Measurements from ENCODE around the gene CHML.

Gene CHML

DNA sequence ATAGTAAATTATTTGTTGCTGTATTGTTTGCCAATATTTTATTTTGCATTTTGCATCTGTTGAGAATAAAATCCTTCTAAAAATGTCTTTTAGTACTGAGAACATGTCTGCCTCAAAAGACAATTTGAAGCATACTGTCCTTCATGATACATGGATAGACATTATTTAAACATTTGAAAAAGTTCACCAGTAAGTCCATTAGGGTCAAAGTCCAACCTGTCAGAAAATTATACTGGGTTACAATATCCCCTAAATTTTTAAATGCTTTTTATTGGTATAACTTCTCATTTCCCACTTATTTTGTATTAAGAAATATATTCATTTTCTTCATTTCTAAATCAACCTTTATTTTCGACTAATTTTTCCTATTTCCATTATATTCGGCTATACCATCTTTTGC is 9.3 kb downstream of the CHML start (continued):
- TF ChIP-seq, protein P1, sequence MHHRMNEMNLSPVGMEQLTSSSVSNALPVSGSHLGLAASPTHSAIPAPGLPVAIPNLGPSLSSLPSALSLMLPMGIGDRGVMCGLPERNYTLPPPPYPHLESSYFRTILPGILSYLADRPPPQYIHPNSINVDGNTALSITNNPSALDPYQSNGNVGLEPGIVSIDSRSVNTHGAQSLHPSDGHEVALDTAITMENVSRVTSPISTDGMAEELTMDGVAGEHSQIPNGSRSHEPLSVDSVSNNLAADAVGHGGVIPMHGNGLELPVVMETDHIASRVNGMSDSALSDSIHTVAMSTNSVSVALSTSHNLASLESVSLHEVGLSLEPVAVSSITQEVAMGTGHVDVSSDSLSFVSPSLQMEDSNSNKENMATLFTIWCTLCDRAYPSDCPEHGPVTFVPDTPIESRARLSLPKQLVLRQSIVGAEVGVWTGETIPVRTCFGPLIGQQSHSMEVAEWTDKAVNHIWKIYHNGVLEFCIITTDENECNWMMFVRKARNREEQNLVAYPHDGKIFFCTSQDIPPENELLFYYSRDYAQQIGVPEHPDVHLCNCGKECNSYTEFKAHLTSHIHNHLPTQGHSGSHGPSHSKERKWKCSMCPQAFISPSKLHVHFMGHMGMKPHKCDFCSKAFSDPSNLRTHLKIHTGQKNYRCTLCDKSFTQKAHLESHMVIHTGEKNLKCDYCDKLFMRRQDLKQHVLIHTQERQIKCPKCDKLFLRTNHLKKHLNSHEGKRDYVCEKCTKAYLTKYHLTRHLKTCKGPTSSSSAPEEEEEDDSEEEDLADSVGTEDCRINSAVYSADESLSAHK (tag by site-specific recombination; IDR thresholded peaks at IDR 0.05): no peak
- TF ChIP-seq ZFP37 (tag by site-specific recombination; IDR thresholded peaks at IDR 0.05): no peak
- no peak for TF ChIP-seq KLF7 (tag by site-specific recombination; IDR thresholded peaks at IDR 0.05; ENCODE audit: borderline replicate concordance)
- no peak for TF ChIP-seq ZNF529 (tag by site-specific recombination; IDR thresholded peaks at IDR 0.05; ENCODE audit: insufficient replicate concordance)
- TF ChIP-seq ZNF362 (tag by site-specific recombination; IDR thresholded peaks at IDR 0.05): no peak
- no peak for TF ChIP-seq ZNF776 (tag by site-specific recombination; IDR thresholded peaks at IDR 0.05; ENCODE audit: borderline replicate concordance)
- TF ChIP-seq ZXDB (tag by site-specific recombination; IDR thresholded peaks at IDR 0.05): no peak

GRCh38 chr1:241630476-241630875 is 9.7 kb downstream of the CHML start:
- no peaks in the 10 kb centered on the region for H3K9me3 ChIP-seq (ENCODE audit: control insufficient read depth, insufficient read depth, low read depth, low read length)
- POLR2A ChIA-PET: no interaction called here
- H3K4me3 ChIP-seq (ENCODE audit: low read depth, low read length): no peak overlapping the region
- H3K4me1 ChIP-seq (ENCODE audit: control insufficient read depth, insufficient read depth, low read length): peaks cover 15% of the 10 kb centered on the region
- no peak overlapping the region for H3K27ac ChIP-seq (ENCODE audit: extremely low read depth, low read depth, low read length)
- CTCF ChIA-PET: interaction anchor here (1.2 to 2.1 kb wide), 5 partner anchors 8 to 221 kb away, joined by 3 to 20 read pairs (median 4); partner anchors contain the start of gene EXO1
- TF ChIP-seq ZBTB7A (tag by site-specific recombination; IDR thresholded peaks at IDR 0.05; ENCODE audit: low read depth): no peak
- no peak for TF ChIP-seq SCRT1 (tag by site-specific recombination; IDR thresholded peaks at IDR 0.05; ENCODE audit: borderline replicate concordance)
- peak; percentile 54; the same call in 1 of the 2 replicates for TF ChIP-seq FEZF1 (tag by site-specific recombination; IDR thresholded peaks at IDR 0.05)
- peak; percentile 70 for TF ChIP-seq OSR2 (tag by site-specific recombination; IDR thresholded peaks at IDR 0.05)
- TF ChIP-seq, protein P2, sequence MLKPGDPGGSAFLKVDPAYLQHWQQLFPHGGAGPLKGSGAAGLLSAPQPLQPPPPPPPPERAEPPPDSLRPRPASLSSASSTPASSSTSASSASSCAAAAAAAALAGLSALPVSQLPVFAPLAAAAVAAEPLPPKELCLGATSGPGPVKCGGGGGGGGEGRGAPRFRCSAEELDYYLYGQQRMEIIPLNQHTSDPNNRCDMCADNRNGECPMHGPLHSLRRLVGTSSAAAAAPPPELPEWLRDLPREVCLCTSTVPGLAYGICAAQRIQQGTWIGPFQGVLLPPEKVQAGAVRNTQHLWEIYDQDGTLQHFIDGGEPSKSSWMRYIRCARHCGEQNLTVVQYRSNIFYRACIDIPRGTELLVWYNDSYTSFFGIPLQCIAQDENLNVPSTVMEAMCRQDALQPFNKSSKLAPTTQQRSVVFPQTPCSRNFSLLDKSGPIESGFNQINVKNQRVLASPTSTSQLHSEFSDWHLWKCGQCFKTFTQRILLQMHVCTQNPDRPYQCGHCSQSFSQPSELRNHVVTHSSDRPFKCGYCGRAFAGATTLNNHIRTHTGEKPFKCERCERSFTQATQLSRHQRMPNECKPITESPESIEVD (tag by site-specific recombination; IDR thresholded peaks at IDR 0.05): peak; percentile 66
- TF ChIP-seq ZNF658 (tag by site-specific recombination; IDR thresholded peaks at IDR 0.05): no peak
- TF ChIP-seq ZXDB (tag by site-specific recombination; IDR thresholded peaks at IDR 0.05): peak; percentile 38; the same call in 1 of the 2 replicates
- TF ChIP-seq OVOL3 (tag by site-specific recombination; IDR thresholded peaks at IDR 0.05): 0 out of 2 replicates have a peak, but pooled peaks have one; percentile 16
- TF ChIP-seq ZNF302 (tag by site-specific recombination; IDR thresholded peaks at IDR 0.05; ENCODE audit: low read depth): no peak
- TF ChIP-seq, protein P3, sequence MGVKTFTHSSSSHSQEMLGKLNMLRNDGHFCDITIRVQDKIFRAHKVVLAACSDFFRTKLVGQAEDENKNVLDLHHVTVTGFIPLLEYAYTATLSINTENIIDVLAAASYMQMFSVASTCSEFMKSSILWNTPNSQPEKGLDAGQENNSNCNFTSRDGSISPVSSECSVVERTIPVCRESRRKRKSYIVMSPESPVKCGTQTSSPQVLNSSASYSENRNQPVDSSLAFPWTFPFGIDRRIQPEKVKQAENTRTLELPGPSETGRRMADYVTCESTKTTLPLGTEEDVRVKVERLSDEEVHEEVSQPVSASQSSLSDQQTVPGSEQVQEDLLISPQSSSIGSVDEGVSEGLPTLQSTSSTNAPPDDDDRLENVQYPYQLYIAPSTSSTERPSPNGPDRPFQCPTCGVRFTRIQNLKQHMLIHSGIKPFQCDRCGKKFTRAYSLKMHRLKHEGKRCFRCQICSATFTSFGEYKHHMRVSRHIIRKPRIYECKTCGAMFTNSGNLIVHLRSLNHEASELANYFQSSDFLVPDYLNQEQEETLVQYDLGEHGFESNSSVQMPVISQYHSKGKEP (tag by site-specific recombination; IDR thresholded peaks at IDR 0.05): peak; percentile 32; the same call in 1 of the 2 replicates
- TF ChIP-seq ZNF843 (tag by site-specific recombination; IDR thresholded peaks at IDR 0.05): peak; percentile 68; the same call in 1 of the 2 replicates
- peaks cover 0 to 11% of the 10 kb centered on the region in 2 experiments; a peak in 1 of 3 replicates for H3K36me3 ChIP-seq (ENCODE audit: control insufficient read depth in 2 of 2, insufficient read depth in 1 of 2, low read length in 2 of 2)

Measured in HEK293 (cell line).